ENCODE results near the gene SCARF1.

- TF ChIP-seq CTCF (IDR thresholded peaks at IDR 0.05) = no peak
- TF ChIP-seq CREB1 (CRISPR knock-in tag; IDR thresholded peaks at IDR 0.05) = no peak
- no peak for TF ChIP-seq SP1 (CRISPR knock-in tag; conservative IDR thresholded peaks at IDR 0.05)
- TF ChIP-seq GABPB1 (CRISPR knock-in tag; IDR thresholded peaks at IDR 0.05) = no peak
- no peak for TF ChIP-seq ELF4 (CRISPR knock-in tag; IDR thresholded peaks at IDR 0.05; ENCODE audit: low read depth)
- TF ChIP-seq ZNF138 (CRISPR knock-in tag; conservative IDR thresholded peaks at IDR 0.05) = no peak
- no peak for TF ChIP-seq JUN (CRISPR knock-in tag; IDR thresholded peaks at IDR 0.05)
- TF ChIP-seq STAT6 (CRISPR knock-in tag; conservative IDR thresholded peaks at IDR 0.05; ENCODE audit: low read depth) = no peak
Observed at GRCh38 chr17:1651559-1651844, 6.0 kb upstream of the SCARF1 start.
